A549 (cell line): Measurements from ENCODE around the gene ATXN7L1. TPM values are rescaled to one million over a fixed set of nuclear protein-coding genes. Genes with fewer than 3 reads are reported as not detected.

ENCODE experiments used
- ATAC-seq, 2 experiments: fragments of 200-7000 bp in 1 of 2; fragments of >200 bp in 1 of 2; cut with Nextera tagmentation in 1 of 2; cut with Tn5 transposase in 1 of 2; 3 replicates each; pipeline versions ENCODE4 v1.8.0 to v1.9.1; 2018 to 2020; ENCODE audit warnings: mild to moderate bottlenecking in 1 of 2, moderate library complexity in 1 of 2
- CTCF ChIA-PET: fragments of 300-600 bp; sonication (Branson Sonifier 250); formaldehyde crosslinking; extraction: SDS; loops from one replicate; lab custom pipeline; 2021; ENCODE audit warnings: antibody characterized with exemption, inconsistent platforms; lab: Yijun Ruan, JAX
- POLR2A ChIA-PET: fragments of 350-600 bp; formaldehyde crosslinking; extraction: SDS; loops from one replicate; lab custom pipeline; 2021; ENCODE audit warnings: antibody characterized with exemption, inconsistent platforms; lab: Yijun Ruan, JAX
- DNase-seq, 2 experiments: peaks; one replicate each; pipeline versions ENCODE4 v3.0.0 to v3.0.0-alpha.2; 2011 to 2016; ENCODE audit warnings: low read depth in 1 of 2, low spot score in 1 of 2
- FAIRE-seq: peaks from 2 replicates; lab custom pipeline; 2011; peaks lifted over from hg19 to GRCh38; lab: Jason Lieb, UNC
- H3K27ac ChIP-seq, 2 experiments: fragments of >200 bp; sonication (Bioruptor Twin); formaldehyde crosslinking; 3 replicates each; pipeline ENCODE4 v1.5.1; 2016 to 2017
- H3K4me1 ChIP-seq: fragments of >200 bp; sonication (Bioruptor Twin); formaldehyde crosslinking; 3 replicates; pipeline ENCODE4 v1.6.1; 2016
- H3K4me2 ChIP-seq: fragments of >200 bp; sonication (Bioruptor Twin); formaldehyde crosslinking; 3 replicates; pipeline ENCODE4 v1.6.1; 2016
- H3K4me3 ChIP-seq: fragments of >200 bp; sonication (Bioruptor Twin); formaldehyde crosslinking; 3 replicates; pipeline ENCODE4 v1.5.1; 2016
- H3K9me3 ChIP-seq: fragments of >200 bp; sonication (Bioruptor Twin); formaldehyde crosslinking; 3 replicates; pipeline ENCODE4 v1.6.1; 2016
- ATOH8 ChIP-seq: fragments of 250-450 bp; sonication (Bioruptor Pico); IDR thresholded peaks from 2 replicates; pipeline ENCODE4 v1.5.0; 2020; ENCODE audit warnings: low read depth, mild to moderate bottlenecking, moderate library complexity
- BCL3 ChIP-seq: fragments of >200 bp; sonication (Bioruptor Twin); formaldehyde crosslinking; IDR thresholded peaks from 3 replicates; pipeline ENCODE4 v1.6.1; 2016
- CEBPB ChIP-seq, 2 experiments: fragments of >200 bp in 1 of 2; sonication (Bioruptor Twin) in 1 of 2; formaldehyde crosslinking in 1 of 2; IDR thresholded peaks; 2 replicates each; pipeline ENCODE4 v1.6.1; 2012 to 2016
- CHD2 ChIP-seq: fragments of 150-350 bp; IDR thresholded peaks from 2 replicates; pipeline ENCODE4 v1.6.1; 2014; ENCODE audit warnings: low read length; ENCODE audit not compliant: partially characterized antibody
- EHF ChIP-seq: fragments of 250-450 bp; sonication (Bioruptor Pico); IDR thresholded peaks from 2 replicates; pipeline ENCODE4 v1.5.0; 2020; ENCODE audit warnings: mild to moderate bottlenecking
- EHMT2 ChIP-seq: fragments of 200-600 bp; sonication (generic); IDR thresholded peaks from 2 replicates; pipeline ENCODE4 v1.6.1; 2016; ENCODE audit warnings: antibody characterized with exemption, low read depth, mild to moderate bottlenecking, moderate library complexity
- EP300 ChIP-seq, 2 experiments: fragments of >200 bp; sonication (Bioruptor Twin); formaldehyde crosslinking; IDR thresholded peaks; 2 replicates in 1 of 2; 3 replicates in 1 of 2; pipeline ENCODE4 v1.6.1; 2016 to 2017
- GATA3 ChIP-seq: IDR thresholded peaks from 2 replicates; pipeline ENCODE4 v1.6.1; 2012; ENCODE audit warnings: borderline replicate concordance
- HES2 ChIP-seq: fragments of >200 bp; sonication (Bioruptor Twin); formaldehyde crosslinking; IDR thresholded peaks from 2 replicates; pipeline ENCODE4 v1.6.1; 2016
- HOXB13 ChIP-seq: fragments of 250-450 bp; sonication (Bioruptor Pico); IDR thresholded peaks from 2 replicates; pipeline ENCODE4 v1.5.0; 2020; ENCODE audit warnings: low read depth, mild to moderate bottlenecking, moderate library complexity
- JUN ChIP-seq, 2 experiments: fragments of >200 bp; sonication (Bioruptor Twin); formaldehyde crosslinking; IDR thresholded peaks; 2 replicates in 1 of 2; 3 replicates in 1 of 2; pipeline ENCODE4 v1.6.1; 2016 to 2017
- KDM1A ChIP-seq: fragments of 200-600 bp; sonication (generic); IDR thresholded peaks from 2 replicates; pipeline ENCODE4 v1.6.1; 2016; ENCODE audit warnings: low read depth, mild to moderate bottlenecking
- KDM5A ChIP-seq: fragments of 200-600 bp; sonication (generic); IDR thresholded peaks from 2 replicates; pipeline ENCODE4 v1.6.1; 2016; ENCODE audit warnings: antibody characterized with exemption, mild to moderate bottlenecking
- MYC ChIP-seq: IDR thresholded peaks from 2 replicates; pipeline ENCODE4 v1.6.1; 2012; ENCODE audit warnings: mild to moderate bottlenecking, inconsistent platforms, low read length, improper control_type of control experiment, borderline replicate concordance
- NFE2L2 ChIP-seq: fragments of 150-350 bp; conservative IDR thresholded peaks from 2 replicates; pipeline ENCODE4 v1.6.1; 2014; ENCODE audit warnings: low read length
- NPAS2 ChIP-seq: fragments of 250-450 bp; sonication (Bioruptor Pico); IDR thresholded peaks from 2 replicates; pipeline ENCODE4 v1.8.0; 2022; ENCODE audit warnings: mild to moderate bottlenecking, moderate library complexity, borderline replicate concordance
- NR3C1 ChIP-seq: fragments of >200 bp; sonication (Bioruptor Twin); formaldehyde crosslinking; IDR thresholded peaks from 3 replicates; pipeline ENCODE4 v1.6.1; 2017
- POLR2A ChIP-seq: IDR thresholded peaks from 2 replicates; pipeline ENCODE4 v1.6.1; 2012; ENCODE audit warnings: mild to moderate bottlenecking, low read length
- POLR2AphosphoS2 ChIP-seq: conservative IDR thresholded peaks from 2 replicates; pipeline ENCODE4 v1.6.1; 2012; ENCODE audit warnings: low read length, improper control_type of control experiment, inconsistent platforms
- RCOR1 ChIP-seq: fragments of 150-350 bp; IDR thresholded peaks from 2 replicates; pipeline ENCODE4 v1.6.1; 2014; ENCODE audit warnings: antibody characterized with exemption, low read length, low read depth
- RFX5 ChIP-seq: fragments of 450-650 bp; IDR thresholded peaks from 2 replicates; pipeline ENCODE4 v1.7.1; 2014; ENCODE audit warnings: antibody characterized with exemption, mild to moderate bottlenecking, moderate library complexity
- RNF2 ChIP-seq: fragments of 200-600 bp; sonication (generic); IDR thresholded peaks from 2 replicates; pipeline ENCODE4 v1.6.1; 2016; ENCODE audit warnings: low read depth, mild to moderate bottlenecking, antibody characterized with exemption, moderate library complexity, borderline replicate concordance
- SREBF2 ChIP-seq: fragments of 450-650 bp; IDR thresholded peaks from 2 replicates; pipeline ENCODE4 v1.6.1; 2014; ENCODE audit warnings: mild to moderate bottlenecking, moderate library complexity
- USF2 ChIP-seq: fragments of 450-650 bp; IDR thresholded peaks from 2 replicates; pipeline ENCODE4 v1.6.1; 2014; ENCODE audit warnings: antibody characterized with exemption
- ZSCAN20 ChIP-seq: fragments of 250-450 bp; sonication (Bioruptor Pico); IDR thresholded peaks from 2 replicates; pipeline ENCODE4 v1.8.0; 2022; ENCODE audit warnings: mild to moderate bottlenecking, moderate library complexity
- WGBS: methylation state at CpG from one replicate; pipeline ENCODE4 v1.1.6; 2017; ENCODE audit errors: missing lambda C conversion rate; 5-methylcytosine and 5-hydroxymethylcytosine counted together
- polyA plus RNA-seq, 4 experiments: library from polyadenylated mRNA; depleted of rRNA in 3 of 4; stranded (reverse); fragments of >200 nt; fragmentation: RNase III in 1 of 4; extraction: RNeasy Plus Mini Kit Qiagen cat#74134 plus additional on column Dnase treatment in 1 of 4; gene quantifications; 2 replicates in 3 of 4; 3 replicates in 1 of 4; pipeline ENCODE4 v1.2.3, GENCODE V29; 2011 to 2017

ATXN7L1 gene
- polyA plus RNA-seq, 2 of the 4 experiments (the other 2 are of a cell fraction): 4.5 to 5.7 TPM

GRCh38 chr7:105840981-105841749 is 35.2 kb downstream of the ATXN7L1 start:
- FAIRE-seq: no peak
- WGBS: 89% methylated on average over 8 of the region's 8 CpGs
- no peak for ATAC-seq
- Histone ChIP-seq H3K9me3 (no peaks in the 10 kb centered on the region), H3K4me1 (0 out of 3 replicates have a peak, but pooled peaks cover 5% of the 10 kb centered on the region), H3K4me2 (no peak overlapping the region), H3K4me3 (no peak overlapping the region), H3K27ac (no peak overlapping the region)
- no peak for DNase-seq
- CTCF ChIA-PET: interaction anchor here (0.9 to 1.7 kb wide), 3 partner anchors 25 to 336 kb away, joined by 3 to 5 read pairs (median 3); no protein-coding TSS in a partner anchor
- TF ChIP-seq HES2: no peak
- TF ChIP-seq POLR2A: no peak
- no peak for TF ChIP-seq RFX5
- TF ChIP-seq ATOH8 (CRISPR knock-in tag): no peak
- TF ChIP-seq EP300 (IDR thresholded peaks at IDR 0.05): no peak
- TF ChIP-seq GATA3: no peak
- TF ChIP-seq KDM5A: no peak
- TF ChIP-seq EHF (CRISPR knock-in tag): no peak
- TF ChIP-seq MYC: no peak
- TF ChIP-seq RCOR1: no peak
- TF ChIP-seq NFE2L2: no peak
- no peak for TF ChIP-seq HOXB13 (CRISPR knock-in tag)
- no peak for TF ChIP-seq ZSCAN20 (CRISPR knock-in tag)
- TF ChIP-seq RNF2: no peak
- TF ChIP-seq NR3C1: no peak
- no peak for TF ChIP-seq EHMT2
- TF ChIP-seq NPAS2: no peak
- no peak for TF ChIP-seq CHD2
- POLR2A ChIA-PET: no interaction called here

GRCh38 chr7:105839266-105839665 is 37.1 kb downstream of the ATXN7L1 start:
- DNase-seq: no peak
- Histone ChIP-seq H3K4me1 (0 out of 3 replicates have a peak, but pooled peaks cover 5% of the 10 kb centered on the region), H3K9me3 (no peaks in the 10 kb centered on the region), H3K4me2 (no peak overlapping the region), H3K4me3 (no peak overlapping the region), H3K27ac (no peak overlapping the region)
- ChIA-PET POLR2A (no interaction called here), CTCF (interaction anchor here (1.0 to 1.7 kb wide), 3 partner anchors 21 to 337 kb away, joined by 3 to 4 read pairs (median 3); no protein-coding TSS in a partner anchor)
- no peak for ATAC-seq
- no peak for FAIRE-seq
- no peak for TF ChIP-seq ZSCAN20 (CRISPR knock-in tag)
- TF ChIP-seq EHMT2: no peak
- TF ChIP-seq GATA3: no peak
- no peak for TF ChIP-seq POLR2AphosphoS2
- TF ChIP-seq SREBF2: no peak
- no peak for TF ChIP-seq USF2
- TF ChIP-seq JUN (IDR thresholded peaks at IDR 0.05): no peak
- no peak for TF ChIP-seq KDM1A
- no peak for TF ChIP-seq BCL3
- no peak for TF ChIP-seq EP300 (IDR thresholded peaks at IDR 0.05)
- TF ChIP-seq CEBPB (IDR thresholded peaks at IDR 0.05): no peak
- 79% methylated on average over 2 of the region's 2 CpGs for WGBS
